HG02943 (cell line): ENCODE measurements around the gene PLEKHS1.
"Not testable (repeated sequence)": the region's sequence is repeated elsewhere in the genome, so short reads cannot be mapped to it uniquely, and the experiment has no call there.

Source experiments
- ATAC-seq: cut with Tn5 transposase; IDR thresholded peaks from one replicate; pipeline ENCODE4 v1.9.1; 2021; ENCODE audit warnings: mild to moderate bottlenecking, low read depth, moderate library complexity; ENCODE audit not compliant: unreplicated experiment

PLEKHS1 gene

GRCh38 chr10:113782986-113783704 lies 31.7 kb downstream of the PLEKHS1 start:
- ATAC-seq, result no peak

GRCh38 chr10:113788604-113789083 lies 37.2 kb downstream of the PLEKHS1 start:
- peak; percentile 81 for ATAC-seq

DNA sequence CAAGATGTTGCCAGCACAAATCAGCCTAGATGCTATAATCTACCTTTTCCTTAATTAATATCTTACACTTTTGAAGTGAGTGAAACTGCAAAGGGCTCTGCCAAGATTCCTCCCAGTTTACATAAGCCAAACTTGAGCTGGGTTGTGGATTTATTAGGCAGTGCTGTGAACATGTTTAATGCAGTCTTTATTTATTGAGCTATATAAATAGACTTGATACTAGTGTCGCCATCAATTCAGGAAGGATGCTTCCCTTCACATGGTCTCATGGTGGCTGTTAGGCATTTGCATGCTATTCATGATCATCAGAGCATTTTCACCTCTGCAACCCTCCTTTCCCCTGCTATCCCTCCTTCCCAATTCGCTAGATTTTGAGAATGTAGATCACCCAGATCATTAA lies 40.2 kb downstream of the PLEKHS1 start:
- ATAC-seq, result no peak

DNA sequence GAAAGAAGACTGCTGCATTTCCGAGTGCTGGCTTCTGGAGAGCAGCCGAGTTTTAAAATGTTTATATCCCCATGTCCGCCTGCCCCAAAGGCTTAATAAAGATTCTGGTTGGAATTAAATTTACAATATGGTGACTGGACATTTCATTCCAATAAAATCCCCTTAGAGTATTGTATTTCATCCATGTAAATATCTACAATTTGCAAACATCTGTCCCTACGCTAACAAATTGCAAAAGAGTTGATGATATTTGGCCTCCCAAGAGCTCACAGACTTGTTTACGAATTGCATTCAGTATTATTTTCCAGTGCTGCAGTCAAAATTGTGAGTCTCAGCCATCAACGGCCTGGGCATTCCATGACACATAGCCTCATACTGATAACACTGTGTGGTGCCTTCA lies 50.1 kb downstream of the PLEKHS1 start:
- no peak for ATAC-seq

- no peak for ATAC-seq
Measured at GRCh38 chr10:113802997-113803396, 51.5 kb downstream of the PLEKHS1 start.

- no peak for ATAC-seq
Measured at GRCh38 chr10:113806503-113806902, 55.0 kb downstream of the PLEKHS1 start.

DNA sequence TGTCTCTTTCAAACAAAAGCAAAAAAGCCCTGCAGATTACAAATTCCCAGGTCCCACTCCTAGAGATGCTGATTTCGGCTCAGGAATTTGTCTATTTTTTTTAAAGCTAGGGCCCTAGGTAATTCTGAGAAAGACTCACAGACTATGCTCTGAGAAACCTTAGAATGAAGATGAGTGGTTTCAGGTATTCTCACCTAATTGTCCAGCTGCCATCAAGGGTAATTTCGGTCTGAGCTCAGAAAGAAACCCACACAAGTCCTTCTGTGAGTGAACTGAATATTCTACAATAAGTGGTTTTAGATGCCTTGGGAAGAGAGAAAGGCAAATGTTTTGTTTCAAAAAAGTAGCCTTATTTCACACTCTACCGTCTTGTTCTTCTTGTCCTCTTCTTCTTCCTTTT lies 56.7 kb downstream of the PLEKHS1 start:
- ATAC-seq, result no peak

DNA sequence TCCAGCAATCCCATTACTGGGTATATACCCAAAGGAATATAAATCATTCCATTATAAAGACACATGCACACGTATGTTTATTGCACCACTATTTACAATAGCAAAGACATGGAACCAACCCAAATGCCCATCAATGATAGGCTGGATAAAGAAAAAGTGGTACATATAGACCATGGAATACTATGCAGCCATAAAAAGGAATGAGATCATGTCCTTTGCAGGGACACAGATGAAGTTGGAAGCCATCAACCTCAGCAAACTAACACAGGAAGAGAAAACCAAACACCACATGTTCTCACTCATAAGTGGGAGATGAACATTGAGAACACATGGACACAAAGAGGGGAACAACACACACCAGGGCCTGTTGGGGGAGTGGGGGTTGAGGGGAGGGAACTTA lies 63.2 kb downstream of the PLEKHS1 start:
- ATAC-seq, result not testable (repeated sequence)

GRCh38 chr10:113819989-113820388 lies 68.5 kb downstream of the PLEKHS1 start:
- no peak for ATAC-seq

DNA sequence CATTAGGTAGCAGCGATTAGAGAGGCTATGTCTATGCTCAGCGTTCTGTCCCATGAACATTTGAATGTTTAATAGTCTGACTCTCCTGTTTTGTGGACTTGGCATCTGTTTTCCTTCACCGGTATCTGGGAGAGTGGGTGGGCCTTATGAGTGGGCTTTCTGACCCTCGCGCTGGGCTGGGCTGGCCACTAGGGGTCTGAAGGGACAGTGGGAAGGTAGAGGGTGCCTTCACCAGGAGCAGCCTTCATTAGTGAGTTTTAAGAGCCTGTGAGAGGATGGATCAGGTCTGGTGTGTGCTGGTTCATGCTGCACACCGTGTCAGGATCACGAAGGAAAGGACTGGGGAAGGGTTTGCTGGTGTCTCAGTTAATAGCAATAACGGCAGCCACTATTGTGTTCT lies 69.0 kb downstream of the PLEKHS1 start:
- no peak for ATAC-seq

DNA sequence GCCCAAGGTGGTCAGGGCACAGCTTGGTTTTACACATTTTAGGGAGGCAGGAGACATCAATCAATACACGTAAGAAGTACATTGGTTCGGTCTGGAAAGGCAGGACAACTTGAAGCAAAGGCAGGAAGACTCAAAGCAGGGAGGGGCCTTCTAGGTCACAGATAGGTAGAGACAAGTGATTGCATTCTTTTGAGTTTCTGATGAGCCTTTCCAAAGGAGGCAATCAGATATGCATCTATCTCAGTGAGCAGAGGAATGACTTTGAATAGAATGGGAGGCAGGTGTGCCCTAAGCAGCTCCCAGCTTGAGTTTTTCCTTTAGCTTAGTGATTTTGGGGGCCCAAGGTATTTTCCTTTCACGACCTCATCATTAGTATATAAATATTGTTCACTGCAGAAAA lies 69.8 kb downstream of the PLEKHS1 start:
- ATAC-seq, result not testable (repeated sequence)

GRCh38 chr10:113822174-113822573 lies 70.7 kb downstream of the PLEKHS1 start:
- ATAC-seq, result no peak

DNA sequence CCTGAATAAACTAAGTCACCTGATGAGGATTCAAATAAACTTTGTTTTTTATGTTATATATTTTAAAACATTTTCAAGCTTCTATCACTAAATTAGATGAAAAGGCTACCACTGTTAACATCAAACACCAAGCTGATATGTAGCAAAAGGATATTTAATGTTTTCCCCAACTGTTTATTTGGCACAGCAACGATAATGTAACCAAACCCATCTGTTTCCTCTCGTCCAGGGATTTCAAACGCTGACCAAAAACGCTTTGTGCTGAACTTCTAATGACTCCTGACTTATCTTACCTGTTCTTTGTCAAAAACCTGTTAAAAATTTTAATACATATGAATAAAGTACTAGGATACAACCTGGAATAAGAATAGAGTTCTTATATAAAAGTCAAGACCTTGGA lies 71.9 kb downstream of the PLEKHS1 start:
- ATAC-seq, result no peak

DNA sequence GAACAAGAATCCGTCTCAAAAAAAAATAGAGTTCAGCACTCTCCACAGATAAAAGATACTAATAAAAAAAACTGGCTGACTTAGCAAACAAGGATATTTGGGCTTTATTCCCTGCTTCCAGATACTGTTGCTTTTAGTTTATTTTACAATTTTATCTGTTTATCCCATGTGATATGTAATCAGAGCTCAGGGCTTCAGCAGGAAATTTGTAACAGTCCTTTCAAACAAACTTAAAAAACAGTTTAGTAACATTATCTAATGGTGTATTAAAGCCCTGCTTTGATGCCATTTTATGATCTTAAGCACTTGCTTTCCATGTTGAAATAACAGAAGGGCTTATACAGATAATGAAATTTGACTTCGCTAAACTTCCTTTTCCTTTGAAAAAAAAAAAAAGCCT lies 74.3 kb downstream of the PLEKHS1 start:
- ATAC-seq, result no peak

GRCh38 chr10:113828567-113828966 lies 77.1 kb downstream of the PLEKHS1 start:
- not testable (repeated sequence) for ATAC-seq
